Endodermal cell (in vitro differentiated cells): ENCODE data around the gene NECTIN2. TPM values are rescaled to one million over a fixed set of nuclear protein-coding genes. Genes with fewer than 3 reads are reported as not detected.

ENCODE experiments used
- DNase-seq: peaks from one replicate; pipeline ENCODE4 v3.0.0-alpha.2; 2017
- H3K27ac ChIP-seq: 2 replicates; pipeline ENCODE4 v1.5.1; 2013; ENCODE audit warnings: mild to moderate bottlenecking, low read depth, low read length, moderate library complexity
- H3K27me3 ChIP-seq: 2 replicates; pipeline ENCODE4 v1.6.1; 2013; ENCODE audit warnings: mild to moderate bottlenecking, low read length, moderate library complexity; ENCODE audit not compliant: insufficient read depth, control insufficient read depth, poor library complexity, severe bottlenecking
- H3K36me3 ChIP-seq: 2 replicates; pipeline ENCODE4 v1.7.0; 2013; ENCODE audit warnings: mild to moderate bottlenecking, low read length, moderate library complexity; ENCODE audit not compliant: control insufficient read depth, insufficient read depth
- H3K4me1 ChIP-seq: one replicate; pipeline ENCODE4 v1.7.0; 2013; ENCODE audit warnings: low read length; ENCODE audit not compliant: control insufficient read depth, insufficient read depth
- H3K4me3 ChIP-seq: 2 replicates; pipeline ENCODE4 v1.5.1; 2013; ENCODE audit warnings: mild to moderate bottlenecking, low read length, moderate library complexity
- H3K9ac ChIP-seq: 2 replicates; pipeline ENCODE4 v1.6.1; 2013; ENCODE audit warnings: mild to moderate bottlenecking, low read length, moderate library complexity; ENCODE audit not compliant: poor library complexity, severe bottlenecking; ENCODE audit errors: extremely low read depth
- H3K9me3 ChIP-seq: 2 replicates; pipeline ENCODE4 v1.6.1; 2013; ENCODE audit warnings: mild to moderate bottlenecking, low read length, moderate library complexity; ENCODE audit not compliant: control insufficient read depth
- H3K27ac Mint-ChIP-seq: 2 replicates; pipeline ENCODE4 v1.8.0; 2020; ENCODE audit warnings: mixed read lengths
- H3K27me3 Mint-ChIP-seq: 2 replicates; pipeline ENCODE4 v1.8.0; 2021; ENCODE audit warnings: mild to moderate bottlenecking, mixed read lengths; ENCODE audit not compliant: insufficient read depth
- H3K36me3 Mint-ChIP-seq: 2 replicates; pipeline ENCODE4 v1.8.0; 2020; ENCODE audit warnings: low read depth, mixed read lengths
- H3K4me1 Mint-ChIP-seq: 2 replicates; pipeline ENCODE4 v1.8.0; 2020; ENCODE audit warnings: mixed read lengths
- H3K4me3 Mint-ChIP-seq: 2 replicates; pipeline ENCODE4 v1.8.0; 2020; ENCODE audit warnings: mild to moderate bottlenecking, moderate library complexity, mixed read lengths
- H3K9me3 Mint-ChIP-seq: 2 replicates; pipeline ENCODE4 v1.8.0; 2020; ENCODE audit warnings: mild to moderate bottlenecking, mixed read lengths
- WGBS, 2 experiments: methylation state at CpG; one replicate each; pipeline versions ENCODE4 v1.1.5 to v1.1.7; 2013; ENCODE audit warnings: missing lambda C conversion rate in 2 of 2, mixed read lengths in 1 of 2; ENCODE audit not compliant: insufficient coverage in 1 of 2, insufficient read length in 1 of 2; 5-methylcytosine and 5-hydroxymethylcytosine counted together
- total RNA-seq, 2 donors: library from RNA; stranded (reverse); fragmentation: NEBNext Ultra II Directional in 1 of 2; extraction: Animal tissue kit (Norgen Biotek cat#: 25700) in 1 of 2; gene quantifications; 2 replicates in 1 of 2; 3 replicates in 1 of 2; pipeline ENCODE4 v1.2.1, GENCODE V29; 2021
- TF ChIP-seq, protein P1 (sequence below): fragments of 200-600 bp; sonication (generic); conservative IDR thresholded peaks from 2 replicates; pipeline ENCODE4 v1.5.0; 2021; ENCODE audit warnings: antibody characterized with exemption, mild to moderate bottlenecking

Gene NECTIN2
- total RNA-seq, 2 donors from 2014 or later: 248 to 260 TPM

GRCh38 chr19:44817725-44818465 is 28.2 kb upstream of the NECTIN2 start:
- no peak overlapping the region for H3K4me3 Mint-ChIP-seq
- Histone ChIP-seq H3K36me3 (no peaks in the 10 kb centered on the region), H3K9me3 (no peaks in the 10 kb centered on the region), H3K27me3 (no peaks in the 10 kb centered on the region), H3K27ac (no peak overlapping the region), H3K9ac (no peak overlapping the region), H3K4me1 (no peaks in the 10 kb centered on the region), H3K4me3 (no peak overlapping the region)
- WGBS, 2 experiments: 91 to 95% methylated on average over 6 to 8 of the region's 8 CpGs
- H3K9me3 Mint-ChIP-seq: no peaks in the 10 kb centered on the region
- peaks cover 32% of the 10 kb centered on the region for H3K36me3 Mint-ChIP-seq
- no peak overlapping the region for H3K27ac Mint-ChIP-seq
- peaks cover 11% of the 10 kb centered on the region for H3K27me3 Mint-ChIP-seq
- no peak for DNase-seq
- TF ChIP-seq, protein P1, sequence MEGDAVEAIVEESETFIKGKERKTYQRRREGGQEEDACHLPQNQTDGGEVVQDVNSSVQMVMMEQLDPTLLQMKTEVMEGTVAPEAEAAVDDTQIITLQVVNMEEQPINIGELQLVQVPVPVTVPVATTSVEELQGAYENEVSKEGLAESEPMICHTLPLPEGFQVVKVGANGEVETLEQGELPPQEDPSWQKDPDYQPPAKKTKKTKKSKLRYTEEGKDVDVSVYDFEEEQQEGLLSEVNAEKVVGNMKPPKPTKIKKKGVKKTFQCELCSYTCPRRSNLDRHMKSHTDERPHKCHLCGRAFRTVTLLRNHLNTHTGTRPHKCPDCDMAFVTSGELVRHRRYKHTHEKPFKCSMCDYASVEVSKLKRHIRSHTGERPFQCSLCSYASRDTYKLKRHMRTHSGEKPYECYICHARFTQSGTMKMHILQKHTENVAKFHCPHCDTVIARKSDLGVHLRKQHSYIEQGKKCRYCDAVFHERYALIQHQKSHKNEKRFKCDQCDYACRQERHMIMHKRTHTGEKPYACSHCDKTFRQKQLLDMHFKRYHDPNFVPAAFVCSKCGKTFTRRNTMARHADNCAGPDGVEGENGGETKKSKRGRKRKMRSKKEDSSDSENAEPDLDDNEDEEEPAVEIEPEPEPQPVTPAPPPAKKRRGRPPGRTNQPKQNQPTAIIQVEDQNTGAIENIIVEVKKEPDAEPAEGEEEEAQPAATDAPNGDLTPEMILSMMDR: no peak
- H3K4me1 Mint-ChIP-seq: peaks cover 3% of the 10 kb centered on the region

- TF ChIP-seq, protein P1: no peak
- no peaks in the 10 kb centered on the region for H3K27me3 ChIP-seq
- no peak overlapping the region for H3K27ac ChIP-seq
- no peak for DNase-seq
- no peak overlapping the region for H3K4me3 Mint-ChIP-seq
- no peak overlapping the region for H3K27ac Mint-ChIP-seq
- 84 to 97% methylated on average over 10 to 19 of the region's 20 CpGs for whole genome bisulfite sequencing, 2 experiments
- H3K9me3 Mint-ChIP-seq: no peaks in the 10 kb centered on the region
- peaks cover 29% of the 10 kb centered on the region for H3K36me3 Mint-ChIP-seq
- no peak overlapping the region for H3K9ac ChIP-seq
- H3K36me3 ChIP-seq: no peaks in the 10 kb centered on the region
- no peaks in the 10 kb centered on the region for H3K9me3 ChIP-seq
- H3K4me1 Mint-ChIP-seq: peaks cover 3% of the 10 kb centered on the region
- H3K27me3 Mint-ChIP-seq: peaks cover 14% of the 10 kb centered on the region
- H3K4me3 ChIP-seq: no peak overlapping the region
- no peaks in the 10 kb centered on the region for H3K4me1 ChIP-seq
Observed at GRCh38 chr19:44818466-44819031, 27.5 kb upstream of the NECTIN2 start.

DNA sequence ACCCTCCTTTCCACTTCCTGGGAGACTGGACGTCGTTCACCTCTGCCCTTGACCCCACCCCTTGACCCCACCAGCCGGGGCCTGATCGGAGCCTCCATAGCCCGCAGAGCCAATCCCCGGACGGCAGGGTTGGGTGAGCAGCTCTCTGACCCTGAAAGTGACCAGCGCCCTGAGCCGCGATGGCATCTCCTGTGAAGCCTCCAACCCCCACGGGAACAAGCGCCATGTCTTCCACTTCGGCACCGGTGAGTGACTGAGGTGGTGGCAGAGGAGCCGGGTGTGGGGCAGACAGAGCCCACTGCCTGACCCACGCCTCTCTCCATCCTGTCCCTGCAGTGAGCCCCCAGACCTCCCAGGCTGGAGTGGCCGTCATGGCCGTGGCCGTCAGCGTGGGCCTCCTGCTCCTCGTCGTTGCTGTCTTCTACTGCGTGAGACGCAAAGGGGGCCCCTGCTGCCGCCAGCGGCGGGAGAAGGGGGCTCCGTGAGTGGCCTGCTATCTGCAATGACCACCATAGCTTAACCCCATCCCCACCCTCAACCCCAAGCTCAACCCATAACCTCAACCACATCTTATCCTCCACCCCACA is 26.8 kb upstream of the NECTIN2 start:
- Mint-ChIP-seq H3K9me3 (no peaks in the 10 kb centered on the region), H3K27me3 (peaks cover 14% of the 10 kb centered on the region), H3K36me3 (peaks cover 21% of the 10 kb centered on the region), H3K27ac (no peak overlapping the region), H3K4me1 (peaks cover 3% of the 10 kb centered on the region), H3K4me3 (no peak overlapping the region)
- whole genome bisulfite sequencing, 2 experiments: 95 to 96% methylated on average over 11 to 28 of the region's 28 CpGs
- H3K27ac ChIP-seq: no peak overlapping the region
- no peaks in the 10 kb centered on the region for H3K9me3 ChIP-seq
- no peaks in the 10 kb centered on the region for H3K4me1 ChIP-seq
- H3K27me3 ChIP-seq: no peaks in the 10 kb centered on the region
- no peak for DNase-seq
- TF ChIP-seq, protein P1: no peak
- no peak overlapping the region for H3K9ac ChIP-seq
- H3K36me3 ChIP-seq: no peaks in the 10 kb centered on the region
- H3K4me3 ChIP-seq: no peak overlapping the region
